Activated T-helper 17 cell treated with anti-CD3 and anti-CD28 coated beads, Interleukin-2, amount 50 U/mL, for 72 hours (primary cell): Measurements from ENCODE around the gene RBMX. TPM values are rescaled to one million over a fixed set of nuclear protein-coding genes. Genes with fewer than 3 reads are reported as not detected.

ENCODE experiments used
- ATAC-seq: fragments of 150-1000 bp; cut with Tn5 transposase; replicated peaks from 2 replicates; pipeline ENCODE4 v1.10.0; 2021; ENCODE audit warnings: mild to moderate bottlenecking, moderate library complexity
- H3K27ac Mint-ChIP-seq: one replicate; pipeline ENCODE4 v1.8.0; 2022; ENCODE audit warnings: mixed read lengths
- H3K27me3 Mint-ChIP-seq: one replicate; pipeline ENCODE4 v1.8.0; 2022; ENCODE audit warnings: mixed read lengths
- H3K36me3 Mint-ChIP-seq: one replicate; pipeline ENCODE4 v1.8.0; 2022; ENCODE audit warnings: low read depth, mild to moderate bottlenecking, mixed read lengths
- H3K4me1 Mint-ChIP-seq: one replicate; pipeline ENCODE4 v1.8.0; 2022; ENCODE audit warnings: mixed read lengths
- H3K4me3 Mint-ChIP-seq: one replicate; pipeline ENCODE4 v1.8.0; 2022; ENCODE audit warnings: mild to moderate bottlenecking, mixed read lengths
- H3K9me3 Mint-ChIP-seq: one replicate; pipeline ENCODE4 v1.8.0; 2022; ENCODE audit warnings: mixed read lengths
- total RNA-seq, 2 donors: library from RNA; stranded (reverse); gene quantifications; one replicate each; pipeline ENCODE4 v1.2.3, GENCODE V29; 2022

Gene RBMX
- total RNA-seq, 2 donors from 2014 or later, result 214 to 247 TPM

DNA sequence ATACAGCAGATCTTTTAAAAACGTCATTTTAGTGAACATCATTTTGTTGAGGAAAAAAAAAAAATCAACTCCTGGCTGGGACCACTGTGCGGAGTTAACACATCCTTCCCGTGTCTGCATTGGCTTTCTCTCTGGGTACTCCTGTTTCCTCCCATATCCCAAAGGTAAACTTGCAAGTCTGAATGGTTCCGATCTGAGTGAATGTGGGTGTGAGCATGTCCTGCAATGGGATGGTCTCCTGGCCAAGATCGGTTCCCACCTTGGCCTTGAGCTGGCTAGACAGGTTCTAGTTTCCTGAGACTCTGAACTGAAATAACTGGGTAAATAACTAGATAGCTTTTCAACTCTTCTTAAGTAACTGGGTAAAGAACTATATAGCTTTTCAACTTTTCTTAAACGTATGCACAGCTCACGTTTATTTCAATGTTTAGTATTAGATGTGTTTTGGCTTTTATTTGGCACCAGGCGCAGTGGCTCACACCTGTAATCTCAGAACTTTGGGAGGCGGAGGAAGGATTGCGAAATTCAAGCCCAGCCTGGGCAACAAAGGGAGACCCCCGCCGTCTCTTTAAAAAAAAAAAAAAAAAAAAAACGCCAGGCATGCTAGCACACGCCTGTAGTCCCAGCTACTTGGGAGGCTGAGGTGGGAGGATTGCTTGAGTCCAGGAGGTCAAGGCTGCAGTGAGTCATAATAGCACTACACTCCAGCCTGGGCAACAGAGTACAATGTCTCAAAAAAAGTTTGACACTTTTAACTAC is 14.0 kb downstream of the RBMX start:
- Mint-ChIP-seq H3K9me3 (no peaks in the 10 kb centered on the region), H3K4me3 (peak overlapping the region; percentile 60), H3K4me1 (peaks cover 19% of the 10 kb centered on the region), H3K36me3 (peaks cover 97% of the 10 kb centered on the region), H3K27me3 (no peaks in the 10 kb centered on the region), H3K27ac (peak overlapping the region; percentile 75)
- no peak for ATAC-seq

DNA sequence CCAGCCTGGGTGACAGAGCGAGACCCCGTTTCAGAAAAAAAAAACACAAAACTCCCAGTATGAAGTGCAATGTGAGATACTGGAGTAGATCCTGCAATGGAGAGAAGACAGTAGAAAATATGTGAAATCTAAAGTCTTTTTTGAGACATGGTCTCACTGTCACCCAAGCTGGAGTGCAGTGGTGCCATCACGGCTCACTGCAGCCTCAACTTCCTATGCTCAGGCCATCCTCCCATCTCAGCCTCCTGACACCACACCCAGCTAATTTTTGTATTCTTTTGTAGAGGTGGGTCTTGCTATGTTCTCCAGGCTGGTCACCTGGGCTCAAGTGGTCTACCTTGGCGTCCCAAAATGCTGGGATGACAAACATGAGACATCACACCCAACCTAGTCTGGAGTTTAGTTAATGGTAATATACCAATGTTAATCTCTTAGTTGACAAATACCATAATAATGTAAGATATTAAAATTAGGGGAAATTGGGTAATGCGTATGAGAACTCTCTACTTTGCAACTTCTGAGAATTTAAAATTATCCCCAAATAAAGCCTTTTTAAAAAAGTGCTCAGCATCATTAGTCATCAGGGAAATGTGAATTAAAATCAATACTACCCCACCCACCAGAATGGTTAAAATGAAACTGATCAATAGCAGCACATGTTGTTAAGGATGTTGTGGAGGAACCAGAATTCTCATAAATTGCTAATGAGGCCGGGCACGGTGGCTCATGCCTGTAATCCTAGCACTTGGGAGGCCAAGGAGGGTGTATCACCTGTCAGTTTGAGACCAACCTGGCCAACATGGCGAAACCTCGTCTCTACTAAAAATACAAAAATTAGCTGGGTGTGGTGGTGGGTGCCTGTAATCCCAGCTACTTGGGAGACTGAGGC is 15.0 kb downstream of the RBMX start:
- ATAC-seq, result peak; percentile 81
- Mint-ChIP-seq H3K9me3 (no peaks in the 10 kb centered on the region), H3K36me3 (peaks cover 97% of the 10 kb centered on the region), H3K27ac (no peak overlapping the region), H3K4me1 (peaks cover 19% of the 10 kb centered on the region), H3K27me3 (no peaks in the 10 kb centered on the region), H3K4me3 (peak overlapping the region; percentile 60)

GRCh38 chrX:136863826-136864225 is 16.7 kb downstream of the RBMX start:
- ATAC-seq, result no peak
- Mint-ChIP-seq H3K9me3 (no peaks in the 10 kb centered on the region), H3K4me1 (peaks cover 14% of the 10 kb centered on the region), H3K27ac (no peak overlapping the region), H3K4me3 (no peak overlapping the region), H3K27me3 (no peaks in the 10 kb centered on the region), H3K36me3 (peaks cover 91% of the 10 kb centered on the region)

DNA sequence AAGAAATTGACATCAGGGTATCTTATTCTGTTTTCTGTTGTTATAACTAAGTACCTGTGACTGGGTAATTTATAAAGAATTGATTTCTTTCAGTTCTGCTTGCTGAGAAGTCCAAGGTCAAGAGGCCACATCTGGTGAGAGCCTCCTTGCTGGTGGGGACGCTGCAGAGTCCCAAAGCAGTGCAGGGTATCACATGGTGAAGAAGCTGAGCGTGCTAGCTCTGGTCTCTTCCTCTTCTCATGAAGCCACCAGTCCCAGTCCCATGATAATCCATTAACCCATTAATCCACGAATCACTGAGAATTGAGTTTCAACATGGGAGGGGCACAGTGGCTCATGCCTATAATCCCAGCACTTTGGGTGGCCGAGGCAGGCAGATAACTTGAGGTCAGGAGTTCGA is 18.0 kb downstream of the RBMX start:
- no peak overlapping the region for H3K4me3 Mint-ChIP-seq
- no peak overlapping the region for H3K27ac Mint-ChIP-seq
- H3K9me3 Mint-ChIP-seq, result no peaks in the 10 kb centered on the region
- H3K27me3 Mint-ChIP-seq, result no peaks in the 10 kb centered on the region
- peaks cover 89% of the 10 kb centered on the region for H3K36me3 Mint-ChIP-seq
- ATAC-seq, result no peak
- peaks cover 24% of the 10 kb centered on the region for H3K4me1 Mint-ChIP-seq

DNA sequence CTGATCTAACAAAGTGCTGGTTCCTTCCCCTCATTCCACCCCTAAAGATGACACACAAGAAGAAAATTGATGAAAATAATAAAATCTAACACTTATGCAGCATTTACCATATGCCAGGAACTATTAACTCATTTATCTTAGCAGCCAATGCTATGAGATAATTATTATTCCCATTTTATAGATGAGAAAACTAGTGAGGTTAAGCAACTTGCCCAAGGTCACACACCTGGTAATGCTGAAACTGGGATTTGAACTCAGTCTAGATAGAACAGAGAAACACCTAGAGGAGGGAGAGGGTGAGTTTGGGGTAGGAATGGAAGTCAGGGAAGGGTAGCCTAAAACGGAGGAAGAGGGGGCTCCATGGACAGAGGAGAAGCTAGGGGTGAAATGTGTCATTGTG is 18.6 kb downstream of the RBMX start:
- Mint-ChIP-seq H3K27ac (no peak overlapping the region), H3K36me3 (peaks cover 88% of the 10 kb centered on the region), H3K27me3 (no peaks in the 10 kb centered on the region), H3K4me3 (no peak overlapping the region), H3K4me1 (peaks cover 22% of the 10 kb centered on the region), H3K9me3 (no peaks in the 10 kb centered on the region)
- ATAC-seq, result no peak

GRCh38 chrX:136858007-136858756 is 22.3 kb downstream of the RBMX start:
- Mint-ChIP-seq H3K9me3 (no peaks in the 10 kb centered on the region), H3K36me3 (peaks cover 85% of the 10 kb centered on the region), H3K27me3 (no peaks in the 10 kb centered on the region), H3K4me3 (peak overlapping the region; percentile 12), H3K4me1 (peaks cover 23% of the 10 kb centered on the region), H3K27ac (peak overlapping the region; percentile 40)
- ATAC-seq, result peak; percentile 70

- no peak overlapping the region for H3K4me3 Mint-ChIP-seq
- no peak overlapping the region for H3K27ac Mint-ChIP-seq
- no peaks in the 10 kb centered on the region for H3K9me3 Mint-ChIP-seq
- no peaks in the 10 kb centered on the region for H3K27me3 Mint-ChIP-seq
- peaks cover 18% of the 10 kb centered on the region for H3K4me1 Mint-ChIP-seq
- H3K36me3 Mint-ChIP-seq, result peaks cover 84% of the 10 kb centered on the region
- no peak for ATAC-seq
These were observed 24.0 kb downstream of the RBMX start for GRCh38 chrX:136856551-136856950.

GRCh38 chrX:136856050-136856449 is 24.5 kb downstream of the RBMX start:
- Mint-ChIP-seq H3K36me3 (peaks cover 82% of the 10 kb centered on the region), H3K4me1 (peaks cover 18% of the 10 kb centered on the region), H3K4me3 (no peak overlapping the region), H3K27me3 (no peaks in the 10 kb centered on the region), H3K27ac (no peak overlapping the region), H3K9me3 (no peaks in the 10 kb centered on the region)
- ATAC-seq, result peak; percentile 12

DNA sequence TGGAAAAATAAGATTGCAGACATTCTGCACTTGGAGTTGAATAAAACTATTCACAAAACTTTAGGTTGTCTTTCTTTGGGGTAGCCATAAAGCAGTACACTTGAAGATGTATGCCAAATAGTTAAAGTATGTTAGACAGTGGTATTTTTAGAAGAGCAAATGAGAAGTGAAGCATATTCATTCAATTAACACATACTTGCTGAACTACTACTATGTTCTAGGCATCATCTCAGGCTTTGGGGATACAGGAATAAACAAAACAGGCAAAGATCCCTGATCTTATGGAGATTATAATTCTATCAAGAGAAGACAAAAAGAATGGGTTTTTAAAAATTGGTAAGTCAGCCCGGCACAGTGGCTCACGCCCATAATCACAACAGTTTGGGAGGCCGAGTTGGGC is 29.0 kb downstream of the RBMX start:
- Mint-ChIP-seq H3K4me1 (peaks cover 6% of the 10 kb centered on the region), H3K9me3 (no peaks in the 10 kb centered on the region), H3K27ac (no peak overlapping the region), H3K27me3 (no peaks in the 10 kb centered on the region), H3K4me3 (no peak overlapping the region), H3K36me3 (peaks cover 64% of the 10 kb centered on the region)
- ATAC-seq, result no peak

DNA sequence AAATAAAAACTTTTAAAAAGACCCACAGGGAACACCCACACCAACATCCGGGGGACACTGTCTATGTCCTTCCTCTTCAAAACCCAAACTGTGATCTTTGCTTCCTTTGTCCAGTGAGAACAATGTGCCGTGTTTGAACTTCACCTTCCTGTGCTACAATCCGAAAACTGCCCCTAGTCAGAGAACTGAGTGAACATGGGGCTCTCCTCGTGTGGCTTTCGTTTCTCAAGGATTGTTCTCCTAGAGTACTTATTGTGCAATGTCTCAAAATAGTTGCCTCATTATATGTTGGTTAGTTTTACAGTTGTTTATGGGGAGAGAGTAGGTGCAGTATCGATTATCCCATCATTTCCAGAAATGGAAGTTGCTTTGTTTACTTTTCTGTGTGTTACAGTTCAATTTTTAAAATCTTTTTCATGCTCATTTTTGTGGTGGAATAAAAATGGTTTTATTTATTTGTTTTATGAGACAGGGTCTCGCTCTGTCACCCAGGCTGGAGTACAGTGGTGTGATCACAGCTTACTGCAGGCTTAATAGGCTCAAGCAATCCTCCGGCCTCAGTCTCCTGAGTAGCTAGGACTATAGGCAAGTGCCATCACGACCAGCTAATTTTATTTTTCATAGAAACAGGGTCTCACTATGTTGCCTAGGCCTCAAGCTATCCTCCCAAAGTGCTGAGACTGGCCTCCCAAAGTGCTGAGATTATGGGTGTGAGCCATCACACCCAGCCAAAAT is 29.9 kb downstream of the RBMX start:
- Mint-ChIP-seq H3K36me3 (peaks cover 65% of the 10 kb centered on the region), H3K4me1 (peaks cover 6% of the 10 kb centered on the region), H3K27ac (no peak overlapping the region), H3K27me3 (no peaks in the 10 kb centered on the region), H3K4me3 (no peak overlapping the region), H3K9me3 (no peaks in the 10 kb centered on the region)
- no peak for ATAC-seq

DNA sequence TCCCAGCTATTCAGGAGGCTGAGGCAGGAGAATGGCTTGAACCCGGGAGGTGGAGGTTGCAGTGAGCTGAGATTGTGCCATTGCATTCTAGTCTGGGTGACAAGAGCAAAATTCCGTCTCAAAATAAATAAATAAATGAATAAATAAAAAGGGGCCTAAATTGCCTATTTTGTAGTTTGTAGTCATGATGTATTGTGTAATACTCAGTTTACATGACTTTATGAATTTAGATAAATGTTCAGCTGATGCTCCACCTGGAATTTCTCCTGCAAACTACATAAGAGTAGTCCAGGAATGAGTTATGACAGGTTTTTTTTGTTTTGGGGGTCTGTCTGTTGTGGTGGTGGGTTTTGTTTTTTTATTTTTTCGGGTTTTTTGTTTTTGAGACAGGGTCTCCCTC is 31.1 kb downstream of the RBMX start:
- H3K36me3 Mint-ChIP-seq, result peaks cover 63% of the 10 kb centered on the region
- no peaks in the 10 kb centered on the region for H3K27me3 Mint-ChIP-seq
- no peaks in the 10 kb centered on the region for H3K9me3 Mint-ChIP-seq
- H3K27ac Mint-ChIP-seq, result no peak overlapping the region
- H3K4me1 Mint-ChIP-seq, result peaks cover 5% of the 10 kb centered on the region
- no peak overlapping the region for H3K4me3 Mint-ChIP-seq
- ATAC-seq, result no peak

DNA sequence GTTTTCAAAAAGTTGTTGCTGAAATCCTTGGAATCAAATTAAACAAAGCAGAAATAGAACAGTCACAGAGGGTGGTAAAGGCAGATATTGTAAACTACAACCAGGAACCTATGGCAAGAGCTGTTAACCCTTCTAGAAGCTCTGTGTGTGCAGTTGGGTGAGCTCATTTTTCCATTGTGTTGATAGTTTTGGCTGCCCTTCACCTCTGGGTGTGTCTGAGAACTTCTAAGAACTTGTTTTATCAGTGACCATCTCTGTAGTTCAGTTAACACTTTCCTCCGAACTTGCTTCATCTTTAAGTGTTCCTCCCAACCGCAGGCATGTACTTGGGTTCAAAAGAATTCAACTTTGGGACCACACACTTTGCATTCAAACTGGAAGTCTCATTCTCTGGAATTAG is 32.7 kb downstream of the RBMX start:
- Mint-ChIP-seq H3K36me3 (peaks cover 56% of the 10 kb centered on the region), H3K27me3 (no peaks in the 10 kb centered on the region), H3K9me3 (no peaks in the 10 kb centered on the region), H3K27ac (no peak overlapping the region), H3K4me1 (no peaks in the 10 kb centered on the region), H3K4me3 (no peak overlapping the region)
- ATAC-seq, result no peak

DNA sequence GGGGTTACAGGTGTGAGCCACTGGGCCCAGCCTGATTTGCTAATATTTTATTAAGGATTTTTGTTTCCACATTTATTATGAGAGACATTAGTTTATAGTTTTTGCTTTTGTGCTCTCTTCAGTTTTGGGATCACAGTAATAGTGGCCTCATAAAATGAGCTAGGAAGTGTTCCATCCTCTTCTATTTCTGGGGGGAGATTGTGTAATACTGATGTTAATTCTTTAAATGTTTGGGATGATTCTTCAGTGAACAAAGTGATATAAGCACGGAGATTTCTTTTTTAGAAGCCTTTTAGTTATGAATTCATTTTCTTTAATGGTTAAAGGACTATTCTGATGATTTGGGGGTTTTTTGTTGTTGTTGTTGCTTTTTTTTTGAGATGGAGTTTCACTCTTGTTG is 41.3 kb downstream of the RBMX start:
- H3K27ac Mint-ChIP-seq, result no peak overlapping the region
- H3K9me3 Mint-ChIP-seq, result no peaks in the 10 kb centered on the region
- H3K27me3 Mint-ChIP-seq, result no peaks in the 10 kb centered on the region
- H3K36me3 Mint-ChIP-seq, result peaks cover 28% of the 10 kb centered on the region
- ATAC-seq, result no peak
- no peak overlapping the region for H3K4me3 Mint-ChIP-seq
- no peaks in the 10 kb centered on the region for H3K4me1 Mint-ChIP-seq

DNA sequence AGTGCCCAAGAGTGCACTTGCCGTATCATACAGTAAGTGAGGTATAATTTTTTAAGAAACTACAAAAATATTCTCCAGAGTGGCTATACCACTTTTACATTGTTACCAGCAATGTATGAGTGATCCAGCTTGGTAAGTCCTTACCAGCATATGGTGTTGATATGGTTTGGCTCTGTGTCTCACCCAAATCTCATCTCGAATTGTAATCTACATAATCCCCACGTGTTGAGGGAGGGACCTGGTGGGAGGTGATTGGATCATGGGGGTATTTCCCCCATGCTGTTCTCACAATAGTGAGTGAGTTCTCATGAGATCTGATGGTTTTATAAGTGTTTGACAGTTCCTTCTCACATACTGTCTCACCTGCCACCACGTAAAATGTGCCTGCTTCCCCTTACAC is 44.8 kb downstream of the RBMX start:
- no peaks in the 10 kb centered on the region for H3K9me3 Mint-ChIP-seq
- no peak overlapping the region for H3K4me3 Mint-ChIP-seq
- peaks cover 5% of the 10 kb centered on the region for H3K36me3 Mint-ChIP-seq
- no peaks in the 10 kb centered on the region for H3K27me3 Mint-ChIP-seq
- H3K27ac Mint-ChIP-seq, result no peak overlapping the region
- H3K4me1 Mint-ChIP-seq, result no peaks in the 10 kb centered on the region
- ATAC-seq, result no peak
